PC-3 (cell line): ENCODE measurements around the gene KAZN. TPM values are rescaled to one million over a fixed set of nuclear protein-coding genes. Genes with fewer than 3 reads are reported as not detected.

Source experiments
- ATAC-seq: fragments of 200-7000 bp; cut with Tn5 transposase; 2 replicates; pipeline ENCODE4 v1.9.1; 2020; ENCODE audit warnings: mild to moderate bottlenecking, moderate library complexity
- BruUV-seq: library from RNA; stranded (reverse); fragments of 400-500 nt; replicated peaks from 2 replicates; lab custom pipeline; 2021; lab: Mats Ljungman, UMichigan
- CTCF ChIA-PET: fragments of 300-600 bp; sonication (Branson Sonifier 250); formaldehyde crosslinking; loops from one replicate; lab custom pipeline; 2022; ENCODE audit warnings: antibody characterized with exemption; lab: Charles Lee
- POLR2A ChIA-PET: fragments of 300-600 bp; sonication (Branson Sonifier 250); formaldehyde crosslinking; loops from one replicate; lab custom pipeline; 2022; ENCODE audit warnings: antibody characterized with exemption; ENCODE audit not compliant: unreplicated experiment; lab: Charles Lee
- DNase-seq: peaks from one replicate; pipeline ENCODE4 v3.0.0-alpha.2; 2015
- H2AFZ ChIP-seq: fragments of 300-600 bp; sonication (generic); 2 replicates; pipeline ENCODE4 v1.6.0; 2016; ENCODE audit warnings: antibody characterized with exemption, low read length
- H3F3A ChIP-seq: fragments of 300-600 bp; sonication (generic); one replicate; pipeline ENCODE4 v1.6.0; 2017; ENCODE audit warnings: antibody characterized with exemption, low read length, control low read depth, mild to moderate bottlenecking; ENCODE audit not compliant: unreplicated experiment
- H3K27ac ChIP-seq: fragments of 300-600 bp; sonication (generic); 2 replicates; pipeline ENCODE4 v1.5.1; 2016; ENCODE audit warnings: mild to moderate bottlenecking, low read length
- H3K27me3 ChIP-seq: fragments of 300-600 bp; sonication (generic); 2 replicates; pipeline ENCODE4 v1.6.1; 2016; ENCODE audit warnings: low read length, mixed read lengths
- H3K36me3 ChIP-seq: fragments of 300-600 bp; sonication (generic); 2 replicates; pipeline ENCODE4 v1.6.1; 2016; ENCODE audit warnings: low read depth, mixed run types, low read length, mixed read lengths
- H3K4me1 ChIP-seq: fragments of 300-600 bp; sonication (generic); 2 replicates; pipeline ENCODE4 v1.5.1; 2016; ENCODE audit warnings: low read length; ENCODE audit not compliant: insufficient read depth
- H3K4me2 ChIP-seq: fragments of 300-600 bp; sonication (generic); 2 replicates; pipeline ENCODE4 v1.6.0; 2016; ENCODE audit warnings: low read length
- H3K4me3 ChIP-seq: fragments of 300-600 bp; sonication (generic); 2 replicates; pipeline ENCODE4 v1.5.1; 2016; ENCODE audit warnings: mild to moderate bottlenecking, low read length, mixed read lengths
- H3K79me2 ChIP-seq: fragments of 300-600 bp; sonication (generic); 2 replicates; pipeline ENCODE4 v1.6.1; 2017; ENCODE audit warnings: low read length, mixed read lengths
- H3K9ac ChIP-seq: fragments of 300-600 bp; sonication (generic); 2 replicates; pipeline ENCODE4 v1.6.0; 2016; ENCODE audit warnings: mild to moderate bottlenecking, low read length
- H3K9me2 ChIP-seq: fragments of 300-600 bp; sonication (generic); replicated peaks from 2 replicates; pipeline ENCODE4 v1.6.1; 2016; ENCODE audit warnings: mixed run types, low read length, mixed read lengths
- H3K9me3 ChIP-seq: fragments of 300-600 bp; sonication (generic); 2 replicates; pipeline ENCODE4 v1.6.1; 2016; ENCODE audit warnings: low read length, mixed read lengths
- H4K20me1 ChIP-seq: fragments of 300-600 bp; sonication (generic); 2 replicates; pipeline ENCODE4 v1.6.1; 2016; ENCODE audit warnings: low read length, mixed read lengths
- EZH2 ChIP-seq: fragments of 300-600 bp; sonication (generic); IDR thresholded peaks from one replicate; pipeline ENCODE4 v1.6.1; 2017; ENCODE audit warnings: antibody characterized with exemption, mild to moderate bottlenecking, low read length; ENCODE audit not compliant: unreplicated experiment
- EZH2phosphoT487 ChIP-seq: fragments of 300-600 bp; sonication (generic); IDR thresholded peaks from 2 replicates; pipeline ENCODE4 v1.6.1; 2018; ENCODE audit warnings: mild to moderate bottlenecking, antibody characterized with exemption, low read length, borderline replicate concordance
- intact Hi-C: fragments of 100-400 bp; cut with micrococcal nuclease; formaldehyde crosslinking; loops from 2 replicates; pipeline ENCODE4 v1.9.0; 2023
- total RNA-seq: library from RNA; depleted of rRNA; stranded (reverse); fragments of >200 nt; gene quantifications from 2 replicates; pipeline ENCODE4 v1.2.3, GENCODE V29; 2014
- TF ChIP-seq, protein P1 (sequence below): fragments of 300-600 bp; sonication (generic); conservative IDR thresholded peaks from 2 replicates; pipeline ENCODE4 v1.5.1; 2017; ENCODE audit warnings: antibody characterized with exemption, low read depth, mild to moderate bottlenecking, low read length

KAZN gene
- total RNA-seq, 1 experiment from 2014 or later, result 2.0 TPM

DNA sequence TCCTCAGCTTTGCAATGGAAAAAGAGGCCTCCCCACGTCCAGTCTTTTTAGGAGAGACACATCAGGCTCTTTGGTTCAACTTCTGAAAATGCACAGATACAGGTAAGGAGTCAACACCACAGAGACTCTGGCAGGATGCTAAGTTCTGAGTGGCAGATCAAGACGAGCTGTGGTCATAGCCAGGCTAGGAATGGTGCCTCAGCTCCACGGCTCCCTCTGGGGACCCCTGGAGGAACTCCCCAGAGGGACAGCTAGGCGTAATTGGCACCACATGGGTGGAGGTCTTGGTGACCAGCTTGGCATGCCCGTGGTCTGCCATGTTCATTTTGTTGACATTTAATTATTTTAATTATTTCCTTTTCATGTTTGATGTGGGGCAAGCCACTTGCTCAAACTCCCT is 206.1 kb downstream of the KAZN start:
- Histone ChIP-seq H3K4me3 (no peak overlapping the region), H3K79me2 (no peaks in the 10 kb centered on the region), H3K27ac (no peak overlapping the region), H3K9me3 (0 out of 2 replicates have a peak, but pooled peaks cover 4% of the 10 kb centered on the region), H3K4me1 (no peaks in the 10 kb centered on the region), H3K4me2 (no peak overlapping the region), H3K27me3 (no peaks in the 10 kb centered on the region), H3K9ac (no peak overlapping the region), H3K9me2 (no peaks in the 10 kb centered on the region), H3K36me3 (no peaks in the 10 kb centered on the region; the same call in 1 of the 2 replicates), H4K20me1 (no peaks in the 10 kb centered on the region), H3F3A (no peaks in the 10 kb centered on the region), H2AFZ (no peak overlapping the region)
- TF ChIP-seq EZH2, result no peak
- TF ChIP-seq, protein P1, sequence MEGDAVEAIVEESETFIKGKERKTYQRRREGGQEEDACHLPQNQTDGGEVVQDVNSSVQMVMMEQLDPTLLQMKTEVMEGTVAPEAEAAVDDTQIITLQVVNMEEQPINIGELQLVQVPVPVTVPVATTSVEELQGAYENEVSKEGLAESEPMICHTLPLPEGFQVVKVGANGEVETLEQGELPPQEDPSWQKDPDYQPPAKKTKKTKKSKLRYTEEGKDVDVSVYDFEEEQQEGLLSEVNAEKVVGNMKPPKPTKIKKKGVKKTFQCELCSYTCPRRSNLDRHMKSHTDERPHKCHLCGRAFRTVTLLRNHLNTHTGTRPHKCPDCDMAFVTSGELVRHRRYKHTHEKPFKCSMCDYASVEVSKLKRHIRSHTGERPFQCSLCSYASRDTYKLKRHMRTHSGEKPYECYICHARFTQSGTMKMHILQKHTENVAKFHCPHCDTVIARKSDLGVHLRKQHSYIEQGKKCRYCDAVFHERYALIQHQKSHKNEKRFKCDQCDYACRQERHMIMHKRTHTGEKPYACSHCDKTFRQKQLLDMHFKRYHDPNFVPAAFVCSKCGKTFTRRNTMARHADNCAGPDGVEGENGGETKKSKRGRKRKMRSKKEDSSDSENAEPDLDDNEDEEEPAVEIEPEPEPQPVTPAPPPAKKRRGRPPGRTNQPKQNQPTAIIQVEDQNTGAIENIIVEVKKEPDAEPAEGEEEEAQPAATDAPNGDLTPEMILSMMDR, result peak; percentile 53
- peak; percentile 46 for DNase-seq
- BruUV-seq, result no TSS peak
- intact Hi-C loops, result no loop called here
- ChIA-PET POLR2A (no interaction called here), CTCF (no interaction called here)
- peak; percentile 40; the same call in 1 of the 2 replicates for ATAC-seq

DNA sequence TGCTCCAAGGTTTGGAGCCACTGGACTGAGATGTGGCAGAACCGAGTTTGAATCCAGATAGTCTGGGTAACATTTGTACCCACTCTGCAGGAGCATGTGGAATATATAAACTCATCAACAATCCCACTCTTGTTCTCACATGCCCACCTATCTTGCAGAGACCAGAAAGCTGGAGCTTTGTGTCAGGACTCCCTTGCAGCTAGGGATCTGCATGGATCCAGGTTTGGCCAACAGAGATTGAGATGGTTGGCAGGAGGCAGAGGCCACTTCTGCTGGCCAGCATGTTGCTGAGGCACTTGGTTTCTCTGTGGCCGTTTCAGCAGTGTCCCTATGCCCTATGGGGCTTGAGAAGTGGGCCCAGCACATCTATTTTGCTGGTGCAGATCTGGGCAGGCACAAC is 208.3 kb downstream of the KAZN start:
- CTCF ChIA-PET, result no interaction called here
- no TSS peak for BruUV-seq
- Histone ChIP-seq H3K9ac (no peak overlapping the region), H3K9me2 (no peaks in the 10 kb centered on the region), H3K4me3 (no peak overlapping the region), H3K27ac (no peak overlapping the region), H3F3A (no peaks in the 10 kb centered on the region), H4K20me1 (no peaks in the 10 kb centered on the region), H3K27me3 (no peaks in the 10 kb centered on the region), H2AFZ (no peak overlapping the region), H3K79me2 (no peaks in the 10 kb centered on the region), H3K4me1 (no peaks in the 10 kb centered on the region), H3K9me3 (0 out of 2 replicates have a peak, but pooled peaks cover 4% of the 10 kb centered on the region), H3K4me2 (no peak overlapping the region), H3K36me3 (no peaks in the 10 kb centered on the region; the same call in 1 of the 2 replicates)
- intact Hi-C loops, result no loop called here
- DNase-seq, result no peak
- POLR2A ChIA-PET, result no interaction called here
- ATAC-seq, result no peak
- no peak for TF ChIP-seq EZH2
- TF ChIP-seq, protein P1, result no peak

DNA sequence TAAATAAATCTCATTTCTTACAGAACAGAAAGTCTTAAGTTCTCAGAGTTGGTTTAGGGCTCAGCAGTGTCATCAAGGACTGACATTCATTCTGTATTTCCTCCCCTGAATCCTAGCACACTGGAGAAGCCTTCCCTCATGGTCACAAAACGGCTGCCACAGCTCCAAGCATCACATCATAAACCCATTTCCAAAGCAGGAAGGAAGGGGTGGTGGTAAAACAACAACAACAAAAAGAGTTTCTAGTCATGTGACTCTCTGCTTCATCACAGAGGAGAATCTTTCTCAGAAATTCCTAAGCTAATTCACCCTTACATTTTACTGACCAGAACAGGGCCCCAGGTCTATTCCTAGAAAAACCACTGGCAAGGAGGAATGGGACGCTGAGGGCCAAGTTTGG is 210.3 kb downstream of the KAZN start:
- Histone ChIP-seq H3K4me1 (no peaks in the 10 kb centered on the region), H3K79me2 (no peaks in the 10 kb centered on the region), H3K27me3 (no peaks in the 10 kb centered on the region), H3K9ac (no peak overlapping the region), H3K36me3 (no peaks in the 10 kb centered on the region; the same call in 1 of the 2 replicates), H3K9me2 (no peaks in the 10 kb centered on the region), H4K20me1 (no peaks in the 10 kb centered on the region), H3K9me3 (0 out of 2 replicates have a peak, but pooled peaks cover 4% of the 10 kb centered on the region), H3K27ac (no peak overlapping the region), H3K4me3 (no peak overlapping the region), H3K4me2 (no peak overlapping the region), H3F3A (no peaks in the 10 kb centered on the region), H2AFZ (no peak overlapping the region)
- intact Hi-C loops, result no loop called here
- DNase-seq (no peak), ATAC-seq (no peak)
- ChIA-PET CTCF (no interaction called here), POLR2A (no interaction called here)
- TF ChIP-seq EZH2phosphoT487, result no peak
- TF ChIP-seq, protein P1, result no peak
- TF ChIP-seq EZH2, result no peak
- BruUV-seq, result no TSS peak
